NCI-H2196 (cell line): ENCODE measurements around the gene PHC3.
"Not testable (repeated sequence)": the region's sequence is repeated elsewhere in the genome, so short reads cannot be mapped to it uniquely, and the experiment has no call there.

ENCODE experiments used
- DNase-seq: peaks from one replicate; lab custom pipeline; 2025; ENCODE audit not compliant: unreplicated experiment; lab: John Stamatoyannopoulos, UW

Gene PHC3, protein sequence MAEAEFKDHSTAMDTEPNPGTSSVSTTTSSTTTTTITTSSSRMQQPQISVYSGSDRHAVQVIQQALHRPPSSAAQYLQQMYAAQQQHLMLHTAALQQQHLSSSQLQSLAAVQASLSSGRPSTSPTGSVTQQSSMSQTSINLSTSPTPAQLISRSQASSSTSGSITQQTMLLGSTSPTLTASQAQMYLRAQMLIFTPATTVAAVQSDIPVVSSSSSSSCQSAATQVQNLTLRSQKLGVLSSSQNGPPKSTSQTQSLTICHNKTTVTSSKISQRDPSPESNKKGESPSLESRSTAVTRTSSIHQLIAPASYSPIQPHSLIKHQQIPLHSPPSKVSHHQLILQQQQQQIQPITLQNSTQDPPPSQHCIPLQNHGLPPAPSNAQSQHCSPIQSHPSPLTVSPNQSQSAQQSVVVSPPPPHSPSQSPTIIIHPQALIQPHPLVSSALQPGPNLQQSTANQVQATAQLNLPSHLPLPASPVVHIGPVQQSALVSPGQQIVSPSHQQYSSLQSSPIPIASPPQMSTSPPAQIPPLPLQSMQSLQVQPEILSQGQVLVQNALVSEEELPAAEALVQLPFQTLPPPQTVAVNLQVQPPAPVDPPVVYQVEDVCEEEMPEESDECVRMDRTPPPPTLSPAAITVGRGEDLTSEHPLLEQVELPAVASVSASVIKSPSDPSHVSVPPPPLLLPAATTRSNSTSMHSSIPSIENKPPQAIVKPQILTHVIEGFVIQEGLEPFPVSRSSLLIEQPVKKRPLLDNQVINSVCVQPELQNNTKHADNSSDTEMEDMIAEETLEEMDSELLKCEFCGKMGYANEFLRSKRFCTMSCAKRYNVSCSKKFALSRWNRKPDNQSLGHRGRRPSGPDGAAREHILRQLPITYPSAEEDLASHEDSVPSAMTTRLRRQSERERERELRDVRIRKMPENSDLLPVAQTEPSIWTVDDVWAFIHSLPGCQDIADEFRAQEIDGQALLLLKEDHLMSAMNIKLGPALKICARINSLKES

DNA sequence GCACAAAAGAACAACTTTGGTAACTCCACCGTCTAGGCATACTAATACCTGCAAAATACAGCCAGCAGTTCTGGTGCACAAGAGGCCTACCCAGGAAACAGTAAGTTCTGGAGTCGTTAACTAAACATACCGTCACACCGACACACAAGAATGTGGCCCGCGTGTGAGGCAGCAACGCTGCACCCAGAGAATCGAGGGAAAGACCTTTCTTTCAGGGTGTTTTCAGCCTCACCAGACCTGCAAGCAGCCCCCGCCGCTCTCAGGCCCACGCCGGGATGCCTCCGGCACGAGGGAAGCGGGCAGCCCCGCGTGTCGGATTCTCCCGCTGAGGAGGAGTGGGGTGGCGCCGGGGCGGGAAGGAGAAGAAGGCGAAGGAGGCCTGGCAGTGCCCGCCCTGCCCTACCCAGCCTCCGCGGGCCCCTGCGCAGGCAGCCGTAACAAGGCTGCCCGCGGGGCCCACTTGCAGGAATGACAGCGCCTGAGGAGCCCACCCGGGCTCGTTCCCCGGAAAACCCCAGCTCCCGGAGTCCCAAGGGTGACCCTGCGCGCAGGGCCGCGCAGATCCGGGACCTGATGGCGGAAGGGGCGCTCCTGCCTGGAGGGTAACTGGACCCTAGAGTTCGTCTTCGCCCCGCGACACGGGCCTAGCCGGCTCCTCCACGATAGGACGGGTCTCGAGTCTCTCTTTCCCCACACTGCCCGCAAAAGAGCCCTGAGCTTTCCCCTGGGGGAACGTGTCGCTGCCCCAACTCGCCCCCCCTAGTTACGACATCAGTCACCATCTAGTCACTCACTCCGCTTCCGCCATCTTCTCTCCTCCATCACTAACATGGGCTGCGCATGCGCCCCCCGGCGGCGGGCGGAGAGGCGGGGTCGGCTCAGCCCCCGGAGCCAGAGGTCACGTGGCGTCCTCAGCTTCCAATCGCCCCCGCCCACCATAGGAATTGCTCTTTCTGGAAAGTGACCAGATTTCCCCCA, at the start of gene PHC3:
Gene PHC3, minus strand, starts transcription at position 826 of the 978 bp plus-strand sequence. Its CDS starts 18 bp downstream, at position 808.
- peak; percentile 96 for DNase-seq

DNA sequence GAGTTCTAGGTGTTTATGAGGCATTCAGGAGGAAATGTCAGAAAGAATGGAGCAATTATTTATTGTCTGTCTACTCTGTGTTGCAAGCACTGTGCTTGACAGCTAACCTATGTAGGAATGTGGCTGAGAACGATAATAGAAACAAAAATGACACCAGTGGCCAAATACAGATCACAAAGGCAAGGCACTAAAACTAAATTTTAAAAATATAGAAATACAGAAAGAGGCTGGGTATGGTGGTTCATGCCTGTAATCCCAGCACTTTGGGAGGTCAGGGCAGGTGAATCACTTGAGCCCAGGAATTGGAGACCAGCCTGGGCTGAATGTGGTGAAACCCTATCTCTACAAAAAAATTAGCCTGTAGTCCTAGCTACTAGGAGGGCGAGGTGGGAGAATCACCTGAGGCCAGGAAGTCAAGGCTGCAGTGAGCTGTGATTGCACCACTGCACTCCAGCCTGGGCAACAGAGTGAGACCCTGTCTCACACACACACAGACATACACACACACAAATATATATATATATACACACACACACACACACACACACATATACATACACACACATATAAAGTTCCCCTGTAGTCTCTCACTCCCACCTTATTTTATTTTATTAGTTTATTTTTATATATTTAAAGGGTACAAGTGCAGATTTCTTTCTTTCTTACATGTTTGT, 46.7 kb upstream of the PHC3 start:
- DNase-seq: no peak

DNA sequence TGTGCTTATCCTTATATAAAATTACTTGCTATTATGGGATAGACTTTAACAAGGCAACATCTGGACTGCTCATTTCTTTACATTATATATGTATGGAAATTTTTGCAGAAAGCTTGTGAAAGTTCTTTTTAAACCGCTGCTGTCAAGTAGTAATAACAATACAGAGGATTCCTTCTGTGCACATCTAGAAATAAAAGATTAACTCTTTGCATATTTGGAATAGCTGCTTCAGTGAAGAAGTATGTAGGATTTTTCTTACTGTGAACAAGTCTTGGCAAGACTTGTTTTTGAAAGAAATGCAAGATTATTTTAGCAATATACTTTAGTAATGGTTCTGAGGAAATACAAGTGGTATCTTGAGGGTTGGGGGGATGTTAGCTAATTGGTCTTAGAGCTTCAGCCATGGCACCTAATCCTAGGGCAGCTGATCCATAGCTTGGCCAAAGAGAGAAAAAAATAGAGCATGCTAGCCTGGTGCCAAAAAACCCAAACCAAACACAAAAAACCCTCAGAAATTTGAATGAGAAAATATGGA, 45.0 kb upstream of the PHC3 start:
- DNase-seq: no peak

DNA sequence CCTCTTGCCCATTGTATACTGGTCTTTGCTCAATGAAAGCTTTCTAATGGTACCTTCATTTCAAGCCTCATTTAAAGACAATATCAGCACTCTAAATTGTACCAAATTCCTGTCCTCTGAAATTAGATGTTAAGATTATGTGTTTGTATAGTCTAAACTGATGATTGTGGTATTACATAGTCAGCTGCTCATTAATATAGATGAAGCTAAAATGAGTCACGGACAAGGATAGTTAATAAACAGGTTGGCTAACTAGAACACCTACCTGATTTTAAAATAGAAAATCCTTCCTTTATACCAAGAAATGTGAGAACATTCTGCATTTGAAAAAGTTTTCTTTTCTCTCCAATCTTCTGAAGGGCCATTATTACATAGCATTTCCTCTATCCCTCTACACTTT, 43.6 kb upstream of the PHC3 start:
- DNase-seq: no peak

DNA sequence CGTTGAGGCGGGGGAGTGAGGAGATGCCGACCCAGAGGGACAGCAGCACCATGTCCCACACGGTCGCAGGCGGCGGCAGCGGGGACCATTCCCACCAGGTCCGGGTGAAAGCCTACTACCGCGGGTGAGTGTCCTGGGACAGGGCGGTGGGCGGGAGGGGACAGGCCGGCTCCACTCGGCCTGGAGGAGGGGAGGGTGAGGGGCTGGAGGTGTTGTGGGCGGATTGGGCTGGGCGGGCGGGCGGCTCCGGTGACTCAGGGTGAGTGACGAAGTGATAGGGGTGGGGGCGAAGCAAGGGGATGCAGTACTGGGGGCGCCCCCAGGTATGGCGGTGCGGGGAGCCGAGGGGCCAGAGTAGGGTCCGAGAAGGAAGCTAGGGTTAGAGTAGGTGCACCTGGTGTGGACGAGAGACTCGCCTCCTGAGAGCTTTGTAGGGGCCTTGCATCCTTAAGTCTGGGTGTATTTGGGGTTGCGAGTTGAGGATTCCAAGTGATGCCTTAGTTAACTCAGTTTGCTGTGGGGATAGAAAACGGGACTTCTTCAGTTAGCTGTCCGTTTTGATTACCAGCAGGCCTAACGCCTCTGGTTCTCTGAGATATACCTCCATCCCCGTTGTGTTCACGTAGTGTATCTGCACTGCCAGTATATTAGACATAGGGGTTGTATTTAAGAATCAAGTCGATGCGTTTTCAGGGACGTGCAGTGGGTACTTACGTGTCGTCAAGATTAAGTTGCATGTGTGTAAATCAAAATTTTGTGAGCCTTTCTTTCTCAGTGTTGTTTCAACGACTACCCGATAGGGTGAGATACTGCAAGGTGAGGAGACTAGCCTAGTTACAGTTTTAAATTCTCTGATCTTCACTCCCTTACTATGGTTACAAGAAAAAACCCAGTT, 41.4 kb upstream of the PHC3 start:
- DNase-seq: peak; percentile 29

DNA sequence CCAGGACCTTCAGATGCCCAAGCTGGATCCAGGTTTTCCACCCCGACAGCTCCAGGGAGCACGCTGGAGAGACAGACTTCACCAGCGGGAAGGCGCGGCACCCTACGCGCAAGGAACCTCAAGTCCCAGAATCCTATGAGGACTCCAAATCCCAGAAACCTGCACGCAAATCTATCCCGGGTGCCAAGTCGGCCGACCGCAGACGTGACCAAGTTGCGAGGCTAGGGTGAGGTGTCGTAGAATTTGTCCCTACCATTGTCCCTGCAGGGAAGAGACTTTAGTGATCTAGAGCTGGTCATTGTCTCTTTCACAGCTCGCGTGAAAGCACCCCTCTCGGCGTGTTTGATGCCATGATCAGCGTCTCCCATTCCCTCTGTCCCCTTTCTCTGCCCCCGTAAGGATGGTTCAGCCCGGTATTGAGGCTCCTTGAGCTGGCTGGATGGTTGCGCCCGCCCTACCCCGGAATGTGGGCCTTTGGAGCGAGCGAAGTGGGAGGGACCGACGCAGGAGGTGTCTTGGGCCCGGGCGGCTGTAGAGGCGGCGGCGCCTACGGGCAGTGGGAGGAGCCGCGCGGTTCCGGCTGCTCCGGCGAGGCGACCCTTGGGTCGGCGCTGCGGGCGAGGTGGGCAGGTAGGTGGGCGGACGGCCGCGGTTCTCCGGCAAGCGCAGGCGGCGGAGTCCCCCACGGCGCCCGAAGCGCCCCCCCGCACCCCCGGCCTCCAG, 40.6 kb upstream of the PHC3 start, which contains the start of gene PRKCI:
Gene PRKCI, plus strand, starts transcription at position 501 of the 723 bp plus-strand sequence. CDS start 246 bp downstream, outside the sequence.
- peak; percentile 97 for DNase-seq

DNA sequence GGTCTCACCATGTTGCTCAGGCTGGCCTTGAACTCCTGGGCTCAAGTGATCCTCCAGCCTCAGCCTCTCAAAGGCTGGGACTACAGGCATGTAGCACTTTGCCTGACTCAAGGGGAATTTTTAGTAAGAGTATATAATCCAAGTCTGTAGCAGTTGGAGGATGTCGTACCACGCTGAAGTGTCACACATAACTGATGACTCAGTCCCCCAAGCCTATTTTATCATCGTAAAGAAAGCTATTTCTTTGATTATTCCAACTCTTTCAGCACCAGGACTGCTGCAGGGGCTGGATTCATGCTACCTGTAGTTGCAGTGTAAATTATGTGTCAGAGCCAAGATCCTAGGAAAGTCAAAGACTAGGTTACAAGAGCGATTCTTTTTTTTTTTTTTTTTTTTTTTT, 39.3 kb upstream of the PHC3 start:
- DNase-seq: no peak

DNA sequence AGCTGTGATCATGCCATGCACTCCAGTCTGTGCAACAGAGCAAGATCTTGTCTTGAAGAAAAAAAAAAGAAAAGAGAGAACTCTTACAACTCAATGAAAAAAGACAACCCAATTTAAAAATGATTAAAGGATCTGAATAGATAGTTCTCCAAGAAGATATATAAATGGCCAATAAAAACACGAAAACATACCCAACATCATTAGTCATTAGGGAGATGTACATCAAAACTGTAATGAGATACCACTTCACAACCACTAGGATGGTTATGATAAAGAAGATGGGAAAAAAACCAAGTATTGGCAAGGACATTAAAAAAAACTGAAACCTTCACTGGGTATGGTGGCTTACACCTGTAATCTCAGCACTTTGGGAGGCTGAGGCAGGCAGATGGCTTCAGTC, 38.3 kb upstream of the PHC3 start:
- DNase-seq: no peak

DNA sequence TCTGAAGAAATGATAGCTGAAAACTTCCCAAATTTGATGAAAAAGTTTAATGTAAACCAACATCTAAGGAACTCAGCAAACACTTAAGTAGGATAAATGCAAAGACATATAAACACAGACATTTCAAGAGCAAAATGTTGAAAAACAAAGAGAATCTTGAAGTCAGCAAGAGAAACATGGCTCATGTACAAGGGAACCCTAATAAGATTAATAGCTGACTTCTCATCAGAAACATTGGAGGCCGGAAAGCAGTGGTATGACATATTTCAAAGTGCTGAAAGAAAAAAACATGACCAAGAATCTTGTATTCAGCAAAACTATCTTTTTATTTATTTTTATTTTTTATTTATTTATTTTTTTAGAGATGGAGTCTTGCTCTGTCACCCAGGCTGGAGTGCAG, 30.1 kb upstream of the PHC3 start:
- DNase-seq: no peak

DNA sequence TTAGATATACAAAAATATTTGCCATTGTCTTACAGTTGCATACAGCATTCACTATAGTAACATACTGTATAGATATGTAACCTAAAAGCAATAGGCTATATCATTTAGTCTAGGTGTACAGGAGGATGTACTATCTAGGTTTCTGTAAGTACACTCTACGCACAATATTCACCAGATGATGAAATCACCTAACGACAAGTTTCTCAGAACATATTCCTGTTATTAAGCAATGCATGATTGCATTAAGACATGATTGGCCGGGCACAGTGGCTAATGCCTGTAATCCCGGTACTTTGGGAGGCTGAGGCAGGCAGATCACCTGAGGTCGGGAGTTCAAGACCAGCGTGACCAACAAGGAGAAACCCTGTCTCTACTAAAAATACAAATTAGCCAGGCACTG, 26.2 kb upstream of the PHC3 start:
- DNase-seq: no peak

DNA sequence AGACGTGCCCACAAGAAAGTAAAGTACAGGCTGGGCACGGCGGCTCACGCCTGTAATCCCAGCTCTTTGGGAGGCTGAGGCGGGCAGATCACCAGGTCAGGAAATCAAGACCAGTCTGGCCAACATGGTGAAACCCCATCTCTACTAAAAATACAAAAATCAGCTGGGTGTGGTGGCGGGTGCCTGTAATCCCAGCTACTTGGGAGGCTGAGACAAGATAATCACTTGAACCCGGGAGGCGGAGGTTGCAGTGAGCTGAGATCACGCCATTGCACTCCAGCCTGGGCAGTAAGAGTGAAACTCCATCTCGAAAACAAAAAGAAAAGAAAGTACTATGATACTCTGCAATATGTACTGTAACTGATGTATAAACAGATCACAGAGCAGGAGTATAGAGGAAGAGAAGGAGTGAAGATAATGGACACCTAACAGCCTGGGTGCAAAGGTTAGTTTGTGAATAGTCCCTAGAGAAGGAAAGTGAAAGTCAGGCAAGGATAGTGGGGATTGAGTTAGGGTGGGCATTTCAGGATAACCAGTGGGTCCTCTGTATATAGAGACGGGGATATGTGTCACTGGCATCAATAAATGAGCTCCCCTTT, 24.7 kb upstream of the PHC3 start:
- not testable (repeated sequence) for DNase-seq

DNA sequence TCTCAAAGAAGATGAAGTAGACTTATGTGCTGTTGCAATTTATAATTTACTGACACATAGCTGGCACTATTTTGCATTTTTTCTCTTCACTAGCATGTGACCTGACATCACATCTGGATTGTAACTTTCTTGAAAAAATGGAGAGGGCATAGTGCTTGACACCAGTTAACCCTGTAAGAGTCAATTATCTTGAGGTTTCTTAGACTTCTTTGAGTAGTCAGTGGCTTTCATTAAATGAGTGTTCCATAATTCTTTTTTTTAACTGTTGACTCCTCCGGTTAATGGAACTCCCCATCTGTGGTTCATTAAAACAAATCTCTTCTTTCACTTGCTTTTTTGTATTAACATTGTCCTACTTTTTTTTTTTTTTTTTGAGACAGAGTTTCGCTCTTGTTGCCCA, 23.8 kb upstream of the PHC3 start:
- DNase-seq: no peak

DNA sequence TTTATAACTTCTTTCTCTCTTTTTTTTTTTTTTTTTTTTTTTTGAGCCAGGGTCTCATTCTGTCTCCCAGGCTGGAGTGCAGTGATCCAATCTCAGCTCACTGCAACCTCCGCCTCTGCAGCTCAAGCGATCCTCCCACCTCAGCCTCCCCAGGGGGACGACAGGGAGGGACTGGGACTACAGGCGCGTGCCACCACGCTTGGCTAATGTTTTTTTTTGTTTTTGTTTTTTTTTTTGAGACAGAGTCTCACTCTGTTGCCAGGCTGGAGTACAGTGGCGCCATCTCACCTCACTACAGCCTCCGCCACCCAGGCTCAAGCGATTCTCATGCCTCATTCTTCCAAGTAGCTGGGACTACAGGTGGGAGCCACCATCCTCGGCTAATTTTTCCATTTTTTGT, 23.0 kb upstream of the PHC3 start:
- DNase-seq: no peak

DNA sequence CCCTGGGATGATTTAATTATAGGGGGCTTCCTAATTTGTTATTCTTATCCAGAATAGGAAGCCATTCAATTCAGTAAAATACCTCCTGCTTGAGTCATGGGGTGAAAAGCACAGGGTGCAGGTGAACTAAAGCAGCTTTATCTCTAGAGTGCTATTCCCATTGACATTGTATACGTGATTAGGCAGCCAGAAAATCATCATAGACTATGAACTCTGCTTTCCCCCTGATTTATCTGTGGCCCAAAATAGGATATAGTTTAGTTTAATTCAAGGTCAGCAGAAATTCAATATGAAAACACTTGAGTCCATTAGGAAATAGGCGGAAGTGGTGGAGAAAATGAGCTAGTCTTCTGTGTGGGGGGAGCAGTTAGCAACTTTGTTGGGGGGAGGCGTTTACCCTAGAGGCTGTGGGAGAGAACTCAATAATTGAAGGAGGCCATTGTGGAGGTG, 22.5 kb upstream of the PHC3 start:
- no peak for DNase-seq

DNA sequence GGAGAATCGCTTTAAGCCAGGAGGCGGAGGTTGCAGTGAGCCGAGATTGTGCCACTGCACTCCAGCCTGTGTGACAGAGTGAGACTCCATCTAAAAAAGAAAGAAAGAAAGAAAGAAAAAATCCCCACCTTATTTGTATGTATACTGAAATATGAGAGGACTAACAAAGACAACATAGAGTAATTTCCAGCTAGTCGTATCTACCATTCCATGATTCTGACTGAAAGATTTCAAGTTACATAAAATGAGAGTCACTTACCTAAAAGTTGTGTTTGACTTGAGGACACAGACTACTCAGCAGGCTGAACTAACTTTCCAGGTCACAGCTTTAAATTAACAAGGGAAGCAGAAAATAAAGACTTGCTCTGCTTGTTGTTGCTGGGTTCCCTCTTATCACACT, 21.9 kb upstream of the PHC3 start:
- no peak for DNase-seq

DNA sequence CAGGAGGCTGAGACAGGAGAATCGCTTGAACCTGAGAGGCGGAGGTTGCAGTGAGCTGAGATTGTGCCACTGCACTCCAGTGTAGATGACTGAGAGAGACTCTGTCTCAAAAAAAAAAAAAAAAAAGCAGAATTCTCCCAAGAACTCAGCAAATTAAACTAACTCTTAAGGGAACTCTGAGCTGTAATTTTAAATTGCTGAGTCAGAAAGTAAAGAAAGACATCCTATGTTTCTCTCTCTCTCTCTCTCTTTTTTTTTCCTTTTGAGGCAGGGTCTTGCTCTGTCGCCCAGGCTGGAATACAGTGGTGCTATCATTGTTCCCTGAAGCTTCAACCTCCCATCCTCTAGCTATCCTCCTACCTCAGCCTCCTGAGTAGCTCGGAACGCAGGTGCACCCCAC, 20.0 kb upstream of the PHC3 start:
- DNase-seq: no peak

DNA sequence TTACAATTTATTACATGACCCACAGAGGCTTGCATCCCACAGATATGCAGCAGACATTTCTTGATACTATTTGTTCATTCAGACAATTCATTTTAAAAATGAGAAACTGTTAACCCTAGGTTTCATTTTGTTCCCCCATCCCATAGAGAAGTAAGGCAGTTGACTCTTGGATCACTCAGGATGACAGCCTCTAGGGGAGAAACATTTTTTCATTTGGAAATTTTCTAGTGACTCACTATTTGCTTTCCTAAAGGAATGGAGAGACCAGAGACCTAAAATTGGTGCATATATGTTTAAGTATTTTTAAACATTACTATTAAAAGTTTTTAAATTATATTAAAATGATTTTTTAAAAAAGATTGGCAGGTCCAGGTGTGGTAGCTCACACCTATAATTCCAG, 19.5 kb upstream of the PHC3 start:
- DNase-seq: no peak

DNA sequence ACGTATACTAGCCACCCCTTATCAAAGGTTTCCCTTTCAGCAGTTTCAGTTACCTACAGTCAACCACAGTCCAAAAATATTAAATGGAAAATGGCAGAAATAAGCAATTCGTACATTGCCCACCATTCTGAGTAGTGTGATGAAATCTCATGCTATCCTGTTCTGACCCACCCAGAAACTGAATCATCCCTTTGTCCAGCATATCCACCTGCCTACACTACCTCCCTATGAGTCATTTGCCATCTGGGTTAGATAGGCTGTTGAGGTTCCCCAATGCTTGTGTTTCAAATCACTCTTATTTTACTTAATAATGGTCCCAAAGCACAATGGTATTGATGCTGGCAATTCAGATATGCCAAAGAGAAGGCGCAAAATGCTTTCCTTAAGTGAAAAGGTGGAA, 15.3 kb upstream of the PHC3 start:
- DNase-seq: no peak
